Breast epithelium (tissue), 3 donors: ENCODE results near the gene REL.

ENCODE experiments used
- POLR2A ChIP-seq: fragments of 450-650 bp; IDR thresholded peaks from one replicate; pipeline ENCODE4 v1.6.1; 2016; ENCODE audit warnings: antibody characterized with exemption, mild to moderate bottlenecking, moderate library complexity
- POLR2AphosphoS5 ChIP-seq, 3 donors: sonication (generic); formaldehyde crosslinking; IDR thresholded peaks; one replicate each; pipeline ENCODE4 v1.6.1; 2017; ENCODE audit warnings: antibody characterized with exemption in 3 of 3
- TF ChIP-seq, protein P1 (sequence below), 3 donors: fragments of 450-650 bp; IDR thresholded peaks; one replicate each; pipeline ENCODE4 v1.5.1; 2016 to 2017; ENCODE audit warnings: antibody characterized with exemption in 3 of 3, mild to moderate bottlenecking in 3 of 3, moderate library complexity in 3 of 3

DNA sequence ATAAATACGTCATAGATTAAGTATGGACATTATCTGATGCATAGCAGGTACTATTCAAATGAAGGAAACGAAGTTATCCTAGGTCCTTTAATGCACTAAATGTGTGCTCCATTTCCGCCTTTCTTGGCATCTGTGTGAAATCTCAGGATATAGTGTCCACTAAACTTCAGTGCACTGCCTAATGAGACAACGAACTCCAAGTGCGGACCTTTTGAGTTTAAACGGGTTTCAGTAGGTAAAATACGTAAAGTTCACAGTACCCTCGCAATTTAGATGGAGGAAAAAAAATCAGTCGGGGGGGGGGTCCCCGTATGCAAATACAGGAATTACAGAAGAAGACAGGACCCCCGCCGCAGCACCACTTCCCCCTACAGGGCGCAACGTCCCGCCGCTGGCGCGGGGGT, 729 bp upstream of the REL start:
- TF ChIP-seq, protein P1, sequence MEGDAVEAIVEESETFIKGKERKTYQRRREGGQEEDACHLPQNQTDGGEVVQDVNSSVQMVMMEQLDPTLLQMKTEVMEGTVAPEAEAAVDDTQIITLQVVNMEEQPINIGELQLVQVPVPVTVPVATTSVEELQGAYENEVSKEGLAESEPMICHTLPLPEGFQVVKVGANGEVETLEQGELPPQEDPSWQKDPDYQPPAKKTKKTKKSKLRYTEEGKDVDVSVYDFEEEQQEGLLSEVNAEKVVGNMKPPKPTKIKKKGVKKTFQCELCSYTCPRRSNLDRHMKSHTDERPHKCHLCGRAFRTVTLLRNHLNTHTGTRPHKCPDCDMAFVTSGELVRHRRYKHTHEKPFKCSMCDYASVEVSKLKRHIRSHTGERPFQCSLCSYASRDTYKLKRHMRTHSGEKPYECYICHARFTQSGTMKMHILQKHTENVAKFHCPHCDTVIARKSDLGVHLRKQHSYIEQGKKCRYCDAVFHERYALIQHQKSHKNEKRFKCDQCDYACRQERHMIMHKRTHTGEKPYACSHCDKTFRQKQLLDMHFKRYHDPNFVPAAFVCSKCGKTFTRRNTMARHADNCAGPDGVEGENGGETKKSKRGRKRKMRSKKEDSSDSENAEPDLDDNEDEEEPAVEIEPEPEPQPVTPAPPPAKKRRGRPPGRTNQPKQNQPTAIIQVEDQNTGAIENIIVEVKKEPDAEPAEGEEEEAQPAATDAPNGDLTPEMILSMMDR (IDR thresholded peaks at IDR 0.05) = peak in 1 of 3 donors; percentile 10
- TF ChIP-seq POLR2A = no peak
- no peak for TF ChIP-seq POLR2AphosphoS5 (IDR thresholded peaks at IDR 0.05)
